ENCODE data around the gene FIGLA.

FIGLA gene

GRCh38 chr2:70790136-70790828, at the start of gene FIGLA:
TSS of gene FIGLA (minus strand) at chr2:70790643. CDS start at chr2:70790638, 5 bp downstream.
- in situ Hi-C loops (cut with HindIII; ENCODE audit: low pct_ligation_motif_present, low sequenced_read_pairs), result no loop called here
- DNase-seq, result no peak
- Histone ChIP-seq H3K36me3 (replicated peaks) (no peaks in the 10 kb centered on the region), H3K27ac (no peak within 1 kb of the TSS), H3K27me3 (replicated peaks) (peaks cover 30% of the 10 kb centered on the region), H3K4me3 (ENCODE audit: low read depth, low read length) (no peak within 1 kb of the TSS)
- no peak for TF ChIP-seq CTCF (IDR thresholded peaks at IDR 0.05; ENCODE audit: low read depth, low read length, missing control alignments)

- TF ChIP-seq CTCF (IDR thresholded peaks at IDR 0.05; ENCODE audit: low read depth, low read length, missing control alignments), result no peak
- in situ Hi-C loops (cut with HindIII; ENCODE audit: low pct_ligation_motif_present, low sequenced_read_pairs), result no loop called here
- Histone ChIP-seq H3K36me3 (replicated peaks) (no peaks in the 10 kb centered on the region), H3K27me3 (replicated peaks) (no peaks in the 10 kb centered on the region), H3K27ac (no peak overlapping the region), H3K4me3 (ENCODE audit: low read depth, low read length) (no peak overlapping the region)
- no peak for DNase-seq
These were observed 47.8 kb upstream of the FIGLA start for GRCh38 chr2:70837980-70838925.

GRCh38 chr2:70835643-70836042, 45.2 kb upstream of the FIGLA start, which contains the start of gene CD207:
TSS of gene CD207 (minus strand) at chr2:70835816. CDS start at chr2:70835776, 40 bp downstream.
- Histone ChIP-seq H3K27ac (no peak within 1 kb of the TSS), H3K4me3 (ENCODE audit: low read depth, low read length) (no peak within 1 kb of the TSS), H3K27me3 (replicated peaks) (no peaks in the 10 kb centered on the region), H3K36me3 (replicated peaks) (no peaks in the 10 kb centered on the region)
- TF ChIP-seq CTCF (IDR thresholded peaks at IDR 0.05; ENCODE audit: low read depth, low read length, missing control alignments), result no peak
- in situ Hi-C loops (cut with HindIII; ENCODE audit: low pct_ligation_motif_present, low sequenced_read_pairs), result no loop called here
- DNase-seq, result no peak

GRCh38 chr2:70834881-70835280, 44.4 kb upstream of the FIGLA start:
- Histone ChIP-seq H3K27me3 (replicated peaks) (no peaks in the 10 kb centered on the region), H3K4me3 (ENCODE audit: low read depth, low read length) (no peak overlapping the region), H3K36me3 (replicated peaks) (no peaks in the 10 kb centered on the region), H3K27ac (no peak overlapping the region)
- no peak for TF ChIP-seq CTCF (IDR thresholded peaks at IDR 0.05; ENCODE audit: low read depth, low read length, missing control alignments)
- in situ Hi-C loops (cut with HindIII; ENCODE audit: low pct_ligation_motif_present, low sequenced_read_pairs), result no loop called here
- DNase-seq, result no peak

GRCh38 chr2:70834106-70834505, 43.7 kb upstream of the FIGLA start:
- DNase-seq, result no peak
- Histone ChIP-seq H3K4me3 (ENCODE audit: low read depth, low read length) (no peak overlapping the region), H3K36me3 (replicated peaks) (no peaks in the 10 kb centered on the region), H3K27ac (no peak overlapping the region), H3K27me3 (replicated peaks) (no peaks in the 10 kb centered on the region)
- in situ Hi-C loops (cut with HindIII; ENCODE audit: low pct_ligation_motif_present, low sequenced_read_pairs), result no loop called here
- no peak for TF ChIP-seq CTCF (IDR thresholded peaks at IDR 0.05; ENCODE audit: low read depth, low read length, missing control alignments)

Measured in brain microvascular endothelial cell (primary cell).